HG03064 (cell line): ENCODE results near the gene ERBB4.
"Not testable (repeated sequence)": the region's sequence is repeated elsewhere in the genome, so short reads cannot be mapped to it uniquely, and the experiment has no call there.

ENCODE experiments used
- ATAC-seq: cut with Tn5 transposase; IDR thresholded peaks from one replicate; pipeline ENCODE4 v1.9.1; 2021; ENCODE audit warnings: low read depth; ENCODE audit not compliant: unreplicated experiment

ERBB4 gene

GRCh38 chr2:212314680-212315079 lies 223.9 kb downstream of the ERBB4 start:
- no peak for ATAC-seq

GRCh38 chr2:212311807-212312404 lies 226.7 kb downstream of the ERBB4 start:
- no peak for ATAC-seq

GRCh38 chr2:212299943-212300342 lies 238.7 kb downstream of the ERBB4 start:
- no peak for ATAC-seq

DNA sequence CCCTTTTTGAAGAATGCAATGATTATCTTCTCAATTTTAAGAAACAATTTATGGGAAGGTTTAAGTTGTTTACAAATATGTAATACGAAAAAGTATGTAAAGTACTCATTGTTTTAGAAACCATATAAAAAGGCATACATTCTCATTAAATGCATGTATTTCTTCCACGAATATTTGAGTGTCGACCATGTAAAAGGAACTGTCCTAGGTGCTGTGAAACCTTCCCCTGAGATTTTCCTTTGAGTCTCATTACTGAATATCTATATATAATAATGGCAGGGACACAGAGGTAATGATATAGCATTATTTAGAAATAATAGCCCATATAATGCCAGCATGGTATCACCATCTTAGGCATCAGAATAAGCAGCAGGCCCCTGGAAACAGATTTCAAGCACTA lies 239.3 kb downstream of the ERBB4 start:
- no peak for ATAC-seq

GRCh38 chr2:212295571-212295970 lies 243.0 kb downstream of the ERBB4 start:
- ATAC-seq, result no peak

GRCh38 chr2:212294816-212295215 lies 243.8 kb downstream of the ERBB4 start:
- no peak for ATAC-seq

GRCh38 chr2:212289301-212289700 lies 249.3 kb downstream of the ERBB4 start:
- no peak for ATAC-seq

GRCh38 chr2:212288308-212288707 lies 250.3 kb downstream of the ERBB4 start:
- ATAC-seq, result no peak

- ATAC-seq, result no peak
Measured at GRCh38 chr2:212284166-212284565, 254.4 kb downstream of the ERBB4 start.

- no peak for ATAC-seq
Measured at GRCh38 chr2:212282671-212283261, 255.8 kb downstream of the ERBB4 start.

- ATAC-seq, result no peak
Measured at GRCh38 chr2:212276813-212277212, 261.8 kb downstream of the ERBB4 start.

- ATAC-seq, result no peak
Measured at GRCh38 chr2:212274215-212274614, 264.4 kb downstream of the ERBB4 start.

GRCh38 chr2:212271583-212271982 lies 267.0 kb downstream of the ERBB4 start:
- no peak for ATAC-seq

GRCh38 chr2:212269005-212269404 lies 269.6 kb downstream of the ERBB4 start:
- no peak for ATAC-seq

GRCh38 chr2:212266297-212266696 lies 272.3 kb downstream of the ERBB4 start:
- ATAC-seq, result no peak

GRCh38 chr2:212265777-212266176 lies 272.8 kb downstream of the ERBB4 start:
- ATAC-seq, result no peak

DNA sequence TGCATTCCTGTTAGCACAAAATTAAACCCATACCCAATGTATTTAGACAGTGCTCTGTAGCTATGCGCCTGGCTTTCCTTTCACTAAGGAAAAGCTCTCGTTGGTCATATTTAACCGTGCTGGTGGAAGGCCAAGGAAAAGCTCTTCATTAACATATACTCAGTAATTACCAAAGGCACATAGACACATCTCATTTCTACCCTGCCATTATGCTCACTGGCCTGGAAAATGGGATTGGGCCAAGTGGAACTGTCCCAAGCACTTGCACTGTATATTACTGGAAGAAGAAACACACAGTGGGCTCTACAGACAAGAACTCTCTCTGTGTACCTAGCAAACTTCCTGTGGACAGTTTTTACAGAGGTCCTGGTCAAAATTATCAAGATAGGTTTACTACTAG lies 274.4 kb downstream of the ERBB4 start:
- ATAC-seq, result no peak

DNA sequence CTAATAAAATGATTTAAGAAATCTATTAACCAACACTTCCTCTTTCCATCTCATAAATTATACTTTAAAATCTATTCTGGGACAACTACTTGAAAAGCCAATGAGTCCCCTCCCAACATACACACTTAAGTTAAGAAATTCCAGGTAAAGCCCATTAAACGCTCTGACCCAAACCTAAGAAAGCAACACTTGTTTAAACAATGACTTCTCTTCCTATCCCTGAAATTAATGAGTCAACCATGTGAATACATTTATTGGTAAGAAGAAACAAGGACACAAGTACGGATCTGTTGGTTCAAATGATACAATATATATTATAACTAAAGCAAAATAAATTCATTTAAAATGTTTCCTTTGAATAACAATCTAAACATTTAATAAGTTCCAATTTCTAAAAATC lies 279.4 kb downstream of the ERBB4 start:
- ATAC-seq, result no peak

DNA sequence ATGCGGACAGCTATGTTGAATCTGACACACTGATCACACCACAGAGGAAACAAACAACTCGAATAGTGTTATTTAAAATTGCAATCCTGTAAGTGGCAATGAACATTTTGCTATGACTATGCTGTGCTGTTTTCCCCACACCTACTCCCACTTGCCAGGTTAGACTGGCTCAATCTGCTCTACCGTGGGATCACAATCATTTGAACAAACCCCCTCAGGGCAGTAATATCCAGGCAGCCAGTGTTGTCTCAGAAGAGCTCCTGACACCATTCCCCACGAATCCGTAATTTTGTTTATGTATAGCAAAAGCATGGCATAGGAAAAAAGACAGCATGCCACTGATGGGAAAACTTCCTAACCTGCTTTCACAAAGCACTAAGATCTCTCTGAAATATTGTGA lies 284.3 kb downstream of the ERBB4 start:
- ATAC-seq, result no peak

DNA sequence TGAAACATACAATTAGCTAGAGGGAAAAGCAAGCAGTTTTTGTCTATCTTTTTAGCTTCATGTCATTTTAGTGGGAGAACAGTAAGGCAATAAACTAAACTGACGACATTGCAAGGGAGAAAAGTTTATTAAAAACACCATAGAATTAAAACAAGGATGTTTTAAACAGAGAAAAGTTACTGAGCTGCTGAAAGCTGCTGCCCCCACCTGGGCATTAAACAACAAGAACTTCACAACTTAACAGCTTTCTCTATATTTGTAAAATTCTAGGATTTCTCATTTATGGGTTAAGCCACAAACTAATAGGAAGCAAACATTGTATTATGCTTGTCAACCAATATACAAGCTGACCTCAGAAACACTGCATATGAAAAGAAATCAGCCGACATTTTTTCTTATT lies 289.2 kb downstream of the ERBB4 start:
- ATAC-seq, result no peak

GRCh38 chr2:212245880-212246279 lies 292.7 kb downstream of the ERBB4 start:
- ATAC-seq, result no peak

DNA sequence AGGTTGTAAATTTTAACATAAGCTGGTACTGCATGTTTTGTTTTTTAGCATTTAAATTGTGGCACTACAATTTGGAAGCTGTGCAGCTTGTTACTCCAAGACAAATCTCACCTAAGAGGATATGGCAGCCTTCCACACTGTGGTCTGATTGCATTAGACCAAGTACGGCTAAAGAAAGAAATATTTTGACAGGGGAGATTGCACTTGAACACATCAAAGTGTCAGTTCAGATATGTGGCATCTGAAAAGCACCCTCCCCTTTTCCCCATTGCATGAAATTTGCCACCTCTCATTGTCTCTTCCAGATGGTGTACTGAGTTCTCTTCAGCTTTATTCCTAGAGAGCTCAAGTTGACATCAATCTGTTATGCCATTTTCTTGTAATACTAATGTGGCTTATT lies 295.9 kb downstream of the ERBB4 start:
- no peak for ATAC-seq

DNA sequence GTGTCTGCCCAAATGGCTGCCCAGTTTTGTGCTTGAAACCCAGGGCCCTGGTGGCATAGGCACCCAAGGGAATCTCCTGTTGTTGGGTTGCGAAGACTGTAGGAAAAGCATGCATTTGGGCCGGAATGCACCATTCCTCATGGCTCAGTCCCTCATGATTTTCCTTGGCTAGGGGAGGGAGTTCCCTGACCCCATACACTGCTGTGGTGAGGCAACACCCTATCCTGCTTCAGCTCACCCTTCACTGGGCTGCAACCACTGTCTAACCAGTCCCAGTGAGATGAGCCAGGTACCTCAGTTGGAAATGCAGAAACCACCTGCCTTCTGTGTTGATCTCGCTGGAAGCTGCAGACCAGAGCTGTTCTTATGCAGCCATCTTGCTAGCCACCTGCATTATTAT lies 300.4 kb downstream of the ERBB4 start:
- not testable (repeated sequence) for ATAC-seq
